ENCODE data around the gene SPATA6L.
"Not testable (repeated sequence)": the region's sequence is repeated elsewhere in the genome, so short reads cannot be mapped to it uniquely, and the experiment has no call there.

The SPATA6L gene

DNA sequence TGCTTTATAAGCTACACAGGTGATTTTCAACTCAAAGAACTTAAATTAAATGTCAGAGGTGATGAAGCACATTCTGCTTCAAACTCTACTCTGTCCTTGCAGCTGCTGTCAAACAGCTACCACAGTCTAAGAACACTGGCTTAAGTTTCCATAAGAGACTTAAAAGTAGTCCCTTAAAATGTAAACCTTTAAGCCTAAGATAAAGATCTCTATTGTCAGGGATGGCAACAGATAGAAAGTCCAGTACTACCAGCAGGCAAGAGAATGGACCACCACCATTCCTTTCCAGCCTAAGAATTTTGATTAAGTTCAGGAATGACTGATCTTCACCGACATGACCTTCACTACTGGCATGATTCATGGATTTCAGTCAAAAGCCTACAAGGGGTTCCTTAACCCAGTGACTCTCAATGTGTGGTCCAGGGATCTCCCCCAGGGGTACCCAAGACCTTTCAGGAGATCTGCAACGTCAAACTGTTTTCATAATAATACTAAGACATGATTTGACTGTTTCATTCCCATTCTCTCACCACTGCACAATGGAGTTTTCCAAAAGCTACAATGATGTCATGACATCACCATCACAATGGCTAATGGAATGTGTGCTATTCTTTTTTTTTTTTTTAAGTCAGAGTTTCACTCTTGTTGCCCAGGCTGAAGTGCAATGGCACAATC is 45.3 kb downstream of the SPATA6L start:
- no peak for DNase-seq

DNA sequence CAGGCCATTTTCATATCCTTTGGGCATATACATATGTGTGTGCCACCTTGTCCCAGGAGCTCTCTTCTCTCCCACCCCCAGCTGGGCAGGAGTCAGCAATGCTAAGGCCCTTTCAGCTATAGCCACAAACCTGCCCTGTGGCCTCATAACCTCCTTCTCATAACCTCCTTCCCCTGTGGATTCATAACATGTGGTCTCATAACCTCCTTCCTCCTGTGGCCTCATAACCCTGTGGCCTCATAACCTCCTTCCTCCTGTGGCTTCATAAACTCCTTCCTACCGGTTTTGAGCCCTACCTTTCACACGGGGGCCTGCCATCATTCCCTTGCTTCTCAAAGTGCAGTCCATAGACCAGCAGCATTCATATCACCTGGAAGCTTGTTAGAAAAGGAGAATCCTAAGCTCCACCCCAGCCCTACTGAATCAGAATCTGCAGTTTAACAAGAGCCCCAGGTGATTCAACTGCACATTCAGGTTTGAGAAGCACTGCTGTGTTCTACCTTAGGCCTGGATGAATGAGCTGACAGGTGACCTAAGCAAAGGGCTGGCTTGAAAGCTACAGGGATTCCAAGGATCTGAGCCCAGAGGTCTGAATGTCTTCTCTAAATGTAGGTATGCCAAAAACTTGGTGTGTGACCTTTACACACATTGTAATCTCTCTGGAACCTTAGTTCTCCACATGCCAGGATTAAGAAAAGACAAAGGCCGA is 46.1 kb downstream of the SPATA6L start:
- no peak for DNase-seq

- no peak for DNase-seq
Measured at GRCh38 chr9:4618700-4619099, 47.6 kb downstream of the SPATA6L start.

- no peak for DNase-seq
Measured at GRCh38 chr9:4617752-4618151, 48.5 kb downstream of the SPATA6L start.

- DNase-seq: no peak
Measured at GRCh38 chr9:4615778-4616177, 50.5 kb downstream of the SPATA6L start.

DNA sequence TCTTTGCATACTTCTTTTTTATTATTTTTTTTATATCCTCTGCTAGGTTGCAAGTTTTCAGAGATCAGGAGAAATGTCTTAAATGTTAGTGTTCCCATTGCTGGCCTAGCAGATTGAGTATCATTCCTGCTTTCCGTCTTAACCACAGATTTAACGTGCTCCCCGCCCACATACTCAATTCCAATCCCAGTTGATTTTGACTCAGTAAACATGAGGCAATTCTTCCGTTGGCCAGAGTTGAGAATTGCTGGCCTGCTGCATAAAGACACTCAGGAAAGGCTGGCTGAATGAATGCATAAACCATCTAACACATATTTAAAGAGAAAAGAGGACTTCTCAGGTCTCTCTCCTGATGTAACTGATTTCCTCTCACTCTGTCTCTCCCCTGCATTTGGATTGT is 51.0 kb downstream of the SPATA6L start:
- DNase-seq: no peak

- DNase-seq: no peak
Measured at GRCh38 chr9:4614627-4615026, 51.7 kb downstream of the SPATA6L start.

DNA sequence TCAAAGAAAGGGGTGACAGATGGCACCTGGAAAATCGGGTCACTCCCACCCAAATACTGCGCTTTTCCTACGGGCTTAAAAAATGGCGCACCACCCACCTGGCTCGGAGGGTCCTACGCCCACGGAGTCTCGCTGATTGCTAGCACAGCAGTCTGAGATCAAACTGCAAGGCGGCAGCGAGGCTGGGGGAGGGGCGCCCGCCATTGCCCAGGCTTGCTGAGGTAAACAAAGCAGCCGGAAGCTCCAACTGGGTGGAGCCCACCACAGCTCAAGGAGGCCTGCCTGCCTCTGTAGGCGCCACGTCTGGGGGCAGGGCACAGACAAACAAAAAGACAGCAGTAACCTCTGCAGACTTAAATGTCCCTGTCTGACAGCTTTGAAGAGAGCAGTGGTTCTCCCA is 60.2 kb downstream of the SPATA6L start:
- DNase-seq: not testable (repeated sequence)

DNA sequence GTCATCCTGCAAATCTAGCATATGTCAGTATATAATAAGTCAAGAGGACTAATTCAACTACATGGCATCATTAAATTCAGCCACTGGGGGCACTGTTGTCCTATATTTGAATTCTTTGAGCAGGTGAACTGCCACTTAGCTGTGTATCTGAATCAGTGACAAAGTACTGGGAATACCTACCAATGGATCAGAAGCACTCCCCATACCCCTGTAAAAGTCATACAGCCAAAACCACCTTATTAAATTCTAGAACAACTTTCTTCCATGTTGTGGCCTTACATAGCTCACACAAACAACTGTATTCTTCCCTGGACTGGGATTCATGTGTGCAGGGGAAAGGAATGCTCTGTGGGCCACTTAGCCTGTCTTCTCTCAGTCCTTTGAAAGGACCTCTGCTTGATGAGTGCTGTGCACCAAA is 61.6 kb downstream of the SPATA6L start:
- no peak for DNase-seq

- no peak for DNase-seq
Measured at GRCh38 chr9:4603830-4604229, 62.5 kb downstream of the SPATA6L start.

DNA sequence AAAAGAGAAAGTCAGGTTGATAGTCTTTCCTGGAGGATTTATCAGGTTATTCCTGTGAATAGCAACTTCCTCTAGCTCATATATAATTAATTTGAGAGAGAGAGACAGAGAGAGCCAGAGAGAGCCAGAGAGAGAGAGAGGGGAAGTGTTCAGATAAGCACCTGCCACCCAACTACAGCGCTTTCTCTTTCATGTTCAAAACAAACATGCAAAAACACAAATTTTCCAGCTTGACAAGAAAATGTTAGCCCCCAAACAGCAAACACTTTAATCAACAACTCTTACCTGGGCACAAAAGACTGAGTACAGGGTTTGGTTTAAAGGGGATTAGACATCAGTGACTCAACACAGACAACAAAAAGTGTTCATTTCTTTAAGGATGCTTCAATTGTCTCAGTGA is 65.9 kb downstream of the SPATA6L start:
- DNase-seq: no peak

GRCh38 chr9:4596165-4596922 is 69.9 kb downstream of the SPATA6L start:
- DNase-seq: no peak

DNA sequence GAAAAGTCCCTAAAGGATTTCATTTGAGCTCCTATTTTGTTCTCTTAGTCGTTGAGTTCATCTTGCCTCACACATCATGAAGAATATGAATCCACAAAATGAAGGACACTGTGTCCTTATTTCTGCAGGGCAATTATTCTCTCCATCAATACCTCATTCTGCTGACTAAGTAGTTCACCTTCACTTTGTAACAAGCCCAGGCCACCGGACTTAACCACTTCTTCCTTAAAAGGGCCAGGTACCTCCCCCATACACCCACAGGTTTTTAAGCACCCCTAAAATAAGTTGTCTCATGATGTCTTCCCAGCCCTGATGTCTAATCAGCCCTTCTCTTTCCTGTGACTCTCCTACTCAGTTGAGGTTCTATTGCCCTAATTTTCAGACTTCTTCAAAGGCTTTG is 71.3 kb downstream of the SPATA6L start:
- no peak for DNase-seq

GRCh38 chr9:4594545-4594944 is 71.7 kb downstream of the SPATA6L start:
- no peak for DNase-seq

- no peak for DNase-seq
Measured at GRCh38 chr9:4592886-4593285, 73.4 kb downstream of the SPATA6L start.

GRCh38 chr9:4592295-4592694 is 74.0 kb downstream of the SPATA6L start:
- no peak for DNase-seq

DNA sequence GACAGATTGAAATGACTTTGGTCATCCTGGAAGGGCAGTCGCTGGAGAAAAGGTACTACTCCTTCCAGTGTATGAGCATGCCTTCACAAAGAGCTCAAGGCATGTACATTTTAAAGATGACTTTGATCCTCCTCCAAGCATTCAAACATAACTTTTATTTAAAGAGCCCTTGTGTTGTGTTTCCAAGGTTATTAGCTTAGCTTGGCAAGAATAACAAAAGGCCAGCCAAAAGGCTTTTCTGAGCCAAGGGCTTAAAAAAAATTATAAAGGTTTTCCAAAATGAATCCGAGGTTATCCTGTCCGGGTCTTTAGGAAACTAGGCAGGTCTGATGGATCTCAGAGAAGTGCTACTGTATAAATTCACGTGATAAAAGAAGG is 75.2 kb downstream of the SPATA6L start:
- no peak for DNase-seq

DNA sequence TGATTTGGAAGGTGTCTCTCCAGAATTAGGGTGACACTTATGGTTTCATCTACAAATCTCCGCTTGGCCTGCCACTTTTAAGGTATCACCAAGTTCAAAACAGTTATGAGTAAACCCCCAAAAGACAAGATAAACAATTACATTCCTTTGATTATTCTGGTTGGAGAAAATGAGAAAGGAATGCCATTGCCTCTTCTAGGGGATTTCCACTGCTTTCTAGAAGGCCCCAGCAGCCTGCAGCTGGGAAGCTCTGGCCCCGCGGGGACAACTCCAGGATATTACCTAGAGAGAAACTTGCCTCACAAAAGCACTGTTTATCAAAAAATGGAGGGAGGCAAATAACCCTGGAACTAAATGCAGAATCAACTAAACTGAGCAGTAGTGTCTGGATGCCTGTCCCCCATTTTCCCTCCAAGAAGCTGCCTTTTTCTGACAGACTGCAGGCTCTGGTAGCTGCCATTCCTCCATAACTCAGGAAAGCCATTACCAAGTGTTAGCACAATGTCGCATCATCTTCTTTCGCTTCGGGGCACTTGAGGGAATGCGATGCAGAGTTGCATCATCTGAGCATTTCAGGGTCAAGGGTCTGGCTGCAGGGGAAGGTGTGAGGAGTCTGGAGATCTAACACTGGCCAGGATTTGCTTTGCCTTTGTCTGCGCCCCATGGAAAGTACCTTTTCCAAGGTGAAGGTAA is 75.7 kb downstream of the SPATA6L start:
- DNase-seq: no peak

DNA sequence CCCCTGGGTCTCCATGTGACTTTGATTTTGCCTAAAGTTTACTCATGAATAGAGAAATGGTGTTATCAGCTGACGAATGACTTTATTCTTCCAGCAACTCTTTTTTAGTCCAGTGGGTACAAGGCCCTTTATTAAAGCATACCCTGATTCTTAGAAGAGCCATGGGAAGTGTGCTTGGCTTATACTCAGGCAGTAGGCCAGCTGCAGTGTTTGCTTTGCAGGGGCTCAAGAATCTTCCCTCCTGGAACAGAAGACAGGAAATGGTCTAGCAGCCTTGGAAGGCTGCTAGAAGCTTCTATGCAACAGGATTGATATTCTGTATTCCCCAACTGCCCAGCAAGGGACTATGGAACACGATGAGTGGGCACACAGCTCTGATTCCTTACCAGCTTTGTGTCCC is 77.6 kb downstream of the SPATA6L start:
- no peak for DNase-seq

GRCh38 chr9:4585135-4585534 is 81.1 kb downstream of the SPATA6L start:
- no peak for DNase-seq

- no peak for DNase-seq
Measured at GRCh38 chr9:4584636-4585035, 81.6 kb downstream of the SPATA6L start.

- no peak for DNase-seq
Measured at GRCh38 chr9:4583001-4583400, 83.3 kb downstream of the SPATA6L start.

DNA sequence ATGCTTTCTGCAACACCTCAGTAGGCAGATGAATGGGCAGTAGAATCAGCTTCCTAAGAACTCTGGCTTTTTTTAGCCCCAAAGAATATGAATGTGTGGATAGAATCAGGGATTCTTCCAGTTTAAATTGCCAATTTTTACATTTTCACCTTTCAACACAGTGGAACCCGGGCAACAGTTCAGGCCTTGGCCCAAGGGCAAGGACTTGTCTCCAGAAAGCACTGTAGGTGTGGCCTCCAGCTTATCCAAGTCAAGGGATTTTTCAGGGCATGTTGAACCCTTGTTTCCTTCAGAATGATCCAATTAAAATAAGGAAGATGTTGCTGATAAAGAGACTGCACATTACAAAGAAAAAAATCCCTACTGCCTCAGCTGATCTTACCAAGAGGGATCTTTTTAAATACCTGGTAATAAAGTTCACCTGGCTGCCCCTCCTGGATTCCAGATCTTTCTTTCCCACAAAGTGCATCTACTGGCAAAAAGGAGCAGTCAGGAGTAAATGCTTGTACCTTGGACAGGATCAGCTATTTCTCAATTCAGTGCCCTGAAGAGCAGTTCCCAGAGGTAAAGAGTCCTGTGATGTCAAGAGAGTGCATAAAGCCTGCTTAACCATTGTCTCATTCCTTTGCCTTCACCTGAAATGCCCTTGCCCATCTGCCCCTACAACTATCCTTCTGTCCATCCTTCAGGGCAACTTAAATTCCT is 84.3 kb downstream of the SPATA6L start:
- DNase-seq: no peak

Measured in GOT3 (cell line).